Mesothelial cell of epicardium (in vitro differentiated cells): ENCODE results near the gene GSG1L. TPM values are rescaled to one million over a fixed set of nuclear protein-coding genes. Genes with fewer than 3 reads are reported as not detected.

Experiments used
- DNase-seq, 2 experiments: peaks; one replicate each; pipeline ENCODE4 v3.0.0; 2021; ENCODE audit warnings: low spot score in 2 of 2; ENCODE audit not compliant: unreplicated experiment in 2 of 2
- H3K27ac Mint-ChIP-seq: 2 replicates; pipeline ENCODE4 v1.8.0; 2021; ENCODE audit warnings: mixed read lengths
- H3K27me3 Mint-ChIP-seq: 2 replicates; pipeline ENCODE4 v1.8.0; 2021; ENCODE audit warnings: low read depth, mixed read lengths
- H3K36me3 Mint-ChIP-seq: 2 replicates; pipeline ENCODE4 v1.8.0; 2021; ENCODE audit warnings: mixed read lengths
- H3K4me1 Mint-ChIP-seq: 2 replicates; pipeline ENCODE4 v1.8.0; 2021; ENCODE audit warnings: mixed read lengths
- H3K4me3 Mint-ChIP-seq: 2 replicates; pipeline ENCODE4 v1.8.0; 2021; ENCODE audit warnings: mild to moderate bottlenecking, moderate library complexity, mixed read lengths
- H3K9me3 Mint-ChIP-seq: 2 replicates; pipeline ENCODE4 v1.8.0; 2021; ENCODE audit warnings: mixed read lengths
- CTCF ChIP-seq: fragments of 200-600 bp; sonication (generic); IDR thresholded peaks from one replicate; pipeline ENCODE4 v1.5.0; 2021; ENCODE audit warnings: antibody characterized with exemption; ENCODE audit not compliant: unreplicated experiment
- total RNA-seq: library from RNA; stranded (reverse); gene quantifications from 3 replicates; pipeline ENCODE4 v1.2.1, GENCODE V29; 2021

The GSG1L gene
- total RNA-seq, 1 donor from 2014 or later, result 1.7 TPM

- H3K27me3 Mint-ChIP-seq, result peaks cover 40% of the 10 kb centered on the region
- H3K36me3 Mint-ChIP-seq, result no peaks in the 10 kb centered on the region
- H3K4me3 Mint-ChIP-seq, result no peak overlapping the region
- H3K4me1 Mint-ChIP-seq, result peaks cover 5% of the 10 kb centered on the region
- no peak for TF ChIP-seq CTCF
- no peak for DNase-seq
- H3K9me3 Mint-ChIP-seq, result no peaks in the 10 kb centered on the region
- H3K27ac Mint-ChIP-seq, result no peak overlapping the region
Measured at GRCh38 chr16:27918755-27919154, 144.8 kb downstream of the GSG1L start.

- Mint-ChIP-seq H3K4me3 (no peak overlapping the region), H3K9me3 (no peaks in the 10 kb centered on the region), H3K27ac (no peak overlapping the region), H3K36me3 (no peaks in the 10 kb centered on the region), H3K27me3 (peaks cover 42% of the 10 kb centered on the region), H3K4me1 (peaks cover 5% of the 10 kb centered on the region)
- TF ChIP-seq CTCF, result no peak
- DNase-seq, result no peak
Measured at GRCh38 chr16:27917949-27918348, 145.6 kb downstream of the GSG1L start.

- Mint-ChIP-seq H3K9me3 (no peaks in the 10 kb centered on the region), H3K4me1 (no peaks in the 10 kb centered on the region), H3K27ac (no peak overlapping the region), H3K36me3 (no peaks in the 10 kb centered on the region), H3K4me3 (no peak overlapping the region), H3K27me3 (peaks cover 28% of the 10 kb centered on the region)
- no peak for TF ChIP-seq CTCF
- no peak for DNase-seq
Measured at GRCh38 chr16:27911486-27911885, 152.0 kb downstream of the GSG1L start.

- no peak for TF ChIP-seq CTCF
- no peaks in the 10 kb centered on the region for H3K4me1 Mint-ChIP-seq
- H3K27ac Mint-ChIP-seq, result no peak overlapping the region
- peaks cover 41% of the 10 kb centered on the region for H3K27me3 Mint-ChIP-seq
- no peak overlapping the region for H3K4me3 Mint-ChIP-seq
- H3K9me3 Mint-ChIP-seq, result no peaks in the 10 kb centered on the region
- H3K36me3 Mint-ChIP-seq, result no peaks in the 10 kb centered on the region
- no peak for DNase-seq
Measured at GRCh38 chr16:27907457-27907972, 156.0 kb downstream of the GSG1L start.

GRCh38 chr16:27906883-27907282, 156.6 kb downstream of the GSG1L start:
- no peaks in the 10 kb centered on the region for H3K36me3 Mint-ChIP-seq
- no peak overlapping the region for H3K27ac Mint-ChIP-seq
- no peak for TF ChIP-seq CTCF
- H3K4me1 Mint-ChIP-seq, result no peaks in the 10 kb centered on the region
- no peaks in the 10 kb centered on the region for H3K9me3 Mint-ChIP-seq
- DNase-seq, result no peak
- no peak overlapping the region for H3K4me3 Mint-ChIP-seq
- H3K27me3 Mint-ChIP-seq, result peaks cover 43% of the 10 kb centered on the region
